IMR-90 (cell line): ENCODE results near the gene SIAH2. TPM values are rescaled to one million over a fixed set of nuclear protein-coding genes. Genes with fewer than 3 reads are reported as not detected.
A peak's percentile ranks its signal among the peaks of the same experiment; 100 is the strongest.

Experiments
- ATAC-seq: fragments of 200-7000 bp; cut with Tn5 transposase; 2 replicates; pipeline ENCODE4 v1.9.1; 2020; ENCODE audit warnings: low read depth, mild to moderate bottlenecking, moderate library complexity
- BruUV-seq: library from RNA; stranded (reverse); fragments of 400-500 nt; replicated peaks from 2 replicates; lab custom pipeline; 2021; lab: Mats Ljungman, UMichigan
- CTCF ChIA-PET: fragments of 300-600 bp; formaldehyde crosslinking; extraction: SDS; loops from one replicate; lab custom pipeline; 2021; ENCODE audit warnings: antibody characterized with exemption; lab: Yijun Ruan, JAX
- POLR2A ChIA-PET: fragments of 300-600 bp; sonication (Branson Sonifier 250); formaldehyde crosslinking; loops from one replicate; lab custom pipeline; 2022; ENCODE audit warnings: antibody characterized with exemption; ENCODE audit not compliant: unreplicated experiment; lab: Charles Lee
- DNase-seq: peaks from one replicate; pipeline ENCODE4 v3.0.0; 2013
- H2AFZ ChIP-seq: replicated peaks from 2 replicates; pipeline ENCODE3; 2013; ENCODE audit warnings: low read length, mild to moderate bottlenecking; ENCODE audit not compliant: poor library complexity
- H2AK5ac ChIP-seq: 2 replicates; pipeline ENCODE4 v1.6.1; 2013; ENCODE audit warnings: low read depth, low read length, inconsistent platforms
- H2AK9ac ChIP-seq: replicated peaks from 2 replicates; pipeline ENCODE3; 2013; ENCODE audit warnings: mild to moderate bottlenecking, low read depth, low read length, moderate library complexity; ENCODE audit not compliant: poor library complexity
- H2BK120ac ChIP-seq: 2 replicates; pipeline ENCODE4 v1.6.1; 2013; ENCODE audit warnings: low read depth, low read length, inconsistent platforms
- H2BK15ac ChIP-seq: 3 replicates; pipeline ENCODE4 v1.6.1; 2013; ENCODE audit warnings: low read depth, low read length, inconsistent platforms
- H2BK20ac ChIP-seq: 2 replicates; pipeline ENCODE4 v1.6.1; 2013; ENCODE audit warnings: low read depth, mild to moderate bottlenecking, inconsistent platforms, low read length, moderate library complexity
- H2BK5ac ChIP-seq: 2 replicates; pipeline ENCODE4 v1.6.1; 2013; ENCODE audit warnings: mild to moderate bottlenecking, low read depth, low read length, inconsistent platforms; ENCODE audit not compliant: poor library complexity, severe bottlenecking
- H3K14ac ChIP-seq: replicated peaks from 2 replicates; pipeline ENCODE4 v1.6.1; 2013; ENCODE audit warnings: low read depth, low read length, inconsistent platforms
- H3K18ac ChIP-seq: 2 replicates; pipeline ENCODE4 v1.6.1; 2013; ENCODE audit warnings: low read depth, low read length, control low read depth
- H3K23ac ChIP-seq: 2 replicates; pipeline ENCODE4 v1.6.1; 2013; ENCODE audit warnings: low read depth, low read length, inconsistent platforms
- H3K27ac ChIP-seq: 2 replicates; pipeline ENCODE4 v1.5.1; 2013; ENCODE audit warnings: mild to moderate bottlenecking, control low read depth, low read length; ENCODE audit not compliant: insufficient read depth
- H3K27me3 ChIP-seq: 2 replicates; pipeline ENCODE4 v1.6.1; 2013; ENCODE audit warnings: low read length; ENCODE audit not compliant: control insufficient read depth, insufficient read depth
- H3K36me3 ChIP-seq: 2 replicates; pipeline ENCODE4 v1.6.1; 2013; ENCODE audit warnings: low read length, mixed read lengths; ENCODE audit not compliant: control insufficient read depth, insufficient read depth
- H3K4ac ChIP-seq: 2 replicates; pipeline ENCODE4 v1.6.1; 2013; ENCODE audit warnings: low read depth, low read length, inconsistent platforms
- H3K4me1 ChIP-seq: 2 replicates; pipeline ENCODE4 v1.6.1; 2013; ENCODE audit warnings: low read length, mixed read lengths; ENCODE audit not compliant: control insufficient read depth, insufficient read depth
- H3K4me2 ChIP-seq: 2 replicates; pipeline ENCODE4 v1.6.1; 2013; ENCODE audit warnings: low read depth, mild to moderate bottlenecking, control low read depth, low read length, moderate library complexity
- H3K4me3 ChIP-seq: 2 replicates; pipeline ENCODE4 v1.5.1; 2013; ENCODE audit warnings: low read depth, mild to moderate bottlenecking, control low read depth, low read length, moderate library complexity; ENCODE audit not compliant: insufficient read depth
- H3K56ac ChIP-seq: 2 replicates; pipeline ENCODE4 v1.6.1; 2013; ENCODE audit warnings: low read length, inconsistent platforms; ENCODE audit not compliant: insufficient read depth; ENCODE audit errors: extremely low read depth
- H3K79me1 ChIP-seq, 2 experiments: 2 replicates each; pipeline ENCODE4 v1.6.1; 2013; ENCODE audit warnings: low read length in 2 of 2, inconsistent platforms in 1 of 2, low read depth in 1 of 2
- H3K9ac ChIP-seq: 2 replicates; pipeline ENCODE4 v1.6.1; 2013; ENCODE audit warnings: low read depth, low read length, control low read depth
- H3K9me1 ChIP-seq: 2 replicates; pipeline ENCODE4 v1.6.1; 2013; ENCODE audit warnings: low read length, inconsistent platforms; ENCODE audit not compliant: insufficient read depth
- H3K9me3 ChIP-seq: 2 replicates; pipeline ENCODE4 v1.6.1; 2013; ENCODE audit warnings: low read length; ENCODE audit not compliant: control insufficient read depth, insufficient read depth
- H4K20me1 ChIP-seq: 2 replicates; pipeline ENCODE4 v1.6.1; 2013; ENCODE audit warnings: low read length, inconsistent platforms; ENCODE audit not compliant: insufficient read depth
- H4K5ac ChIP-seq: 2 replicates; pipeline ENCODE4 v1.6.1; 2013; ENCODE audit warnings: mild to moderate bottlenecking, low read depth, low read length, control low read depth
- H4K8ac ChIP-seq, 2 experiments: 2 replicates each; pipeline ENCODE4 v1.6.1; 2013; ENCODE audit warnings: low read depth in 2 of 2, low read length in 2 of 2, control low read depth in 1 of 2, inconsistent platforms in 1 of 2
- H4K91ac ChIP-seq: 2 replicates; pipeline ENCODE4 v1.6.1; 2013; ENCODE audit warnings: low read depth, low read length, inconsistent platforms; ENCODE audit not compliant: insufficient read depth
- CEBPB ChIP-seq: IDR thresholded peaks from 2 replicates; pipeline ENCODE4 v1.6.1; 2012; ENCODE audit warnings: low read depth, low read length, improper control_type of control experiment
- MAFK ChIP-seq: IDR thresholded peaks from 2 replicates; pipeline ENCODE4 v1.6.1; 2012; ENCODE audit warnings: low read depth, low read length, improper control_type of control experiment
- MAZ ChIP-seq: IDR thresholded peaks from 2 replicates; pipeline ENCODE4 v1.6.1; 2012; ENCODE audit warnings: low read depth, mild to moderate bottlenecking, low read length, improper control_type of control experiment, moderate library complexity, borderline replicate concordance
- MXI1 ChIP-seq: IDR thresholded peaks from 2 replicates; pipeline ENCODE4 v1.6.1; 2012; ENCODE audit warnings: low read depth, mild to moderate bottlenecking, low read length, moderate library complexity, borderline replicate concordance
- NFE2L2 ChIP-seq: fragments of 150-350 bp; IDR thresholded peaks from 2 replicates; pipeline ENCODE4 v1.6.1; 2016; ENCODE audit warnings: low read depth, mild to moderate bottlenecking, low read length
- POLR2A ChIP-seq: IDR thresholded peaks from 2 replicates; pipeline ENCODE4 v1.6.1; 2012; ENCODE audit warnings: mild to moderate bottlenecking, low read depth, low read length
- RAD21 ChIP-seq: IDR thresholded peaks from 2 replicates; pipeline ENCODE4 v1.6.1; 2012; ENCODE audit warnings: low read length, improper control_type of control experiment
- WGBS, 2 experiments: methylation state at CpG; one replicate each; pipeline versions ENCODE4 v1.1.5 to v1.1.7; 2013; ENCODE audit warnings: missing lambda C conversion rate in 2 of 2; ENCODE audit not compliant: insufficient read length in 1 of 2; ENCODE audit errors: extremely low coverage in 2 of 2; 5-methylcytosine and 5-hydroxymethylcytosine counted together
- dilution Hi-C: fragments of 300-500 bp; cut with HindIII; formaldehyde crosslinking; loops from one replicate; pipeline ENCODE4 v1.14.3; 2018; ENCODE audit warnings: low sequenced_read_pairs; ENCODE audit not compliant: unreplicated experiment
- in situ Hi-C: fragments of 300-500 bp; cut with MboI; formaldehyde crosslinking; loops from 3 replicates; pipeline ENCODE4 v1.14.3; 2019; ENCODE audit warnings: low sequenced_read_pairs, inconsistent platforms, mixed read lengths
- intact Hi-C: fragments of 100-400 bp; cut with micrococcal nuclease; formaldehyde crosslinking; loops from 2 replicates; pipeline ENCODE4 v1.10.0; 2022
- polyA plus RNA-seq, 3 experiments: library from polyadenylated mRNA; depleted of rRNA; stranded (reverse); fragments of >200 nt; gene quantifications; 2 replicates each; pipeline ENCODE4 v1.2.3, GENCODE V29; 2012; ENCODE audit warnings: low replicate concordance in 1 of 3
- total RNA-seq: library from RNA; depleted of rRNA; stranded (reverse); fragments of >200 nt; gene quantifications from 2 replicates; pipeline ENCODE4 v1.2.3, GENCODE V29; 2012
- TF ChIP-seq, protein P1 (sequence below): conservative IDR thresholded peaks from 2 replicates; pipeline ENCODE4 v1.5.1; 2012; ENCODE audit warnings: mild to moderate bottlenecking, low read depth, low read length, improper control_type of control experiment

Gene SIAH2
- total and polyA plus RNA-seq, 2 of the 4 experiments (the other 2 are of a cell fraction): 24.7 to 61.8 TPM

DNA sequence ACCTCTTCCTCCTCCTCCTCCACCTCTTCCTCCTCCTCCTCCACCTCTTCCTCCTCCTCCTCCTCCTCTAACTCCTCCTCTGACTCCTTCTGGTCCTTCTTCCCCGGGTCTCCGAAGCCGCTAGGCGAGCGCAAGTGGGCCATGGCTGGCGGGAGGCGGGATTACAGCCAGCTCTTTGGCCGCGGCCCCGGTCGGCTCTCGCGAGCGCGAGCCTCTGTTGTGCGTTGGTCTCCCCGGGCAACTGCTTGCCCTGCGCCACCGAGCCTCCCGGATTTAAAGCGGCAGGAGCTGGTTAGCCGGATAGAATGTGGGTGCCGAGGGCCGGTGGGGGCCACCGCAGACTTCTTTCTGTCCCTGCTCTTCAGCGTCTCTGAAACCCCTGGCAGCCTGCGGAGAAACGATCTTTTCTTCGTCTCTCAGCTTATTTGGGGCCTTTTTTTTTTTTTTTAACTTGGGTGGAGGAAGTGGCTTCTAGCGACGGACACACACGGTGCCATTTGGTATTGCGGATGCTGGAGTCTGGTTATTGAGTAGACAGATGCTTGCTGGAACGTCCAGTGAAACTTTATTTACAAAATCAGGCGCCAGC is 59.1 kb downstream of the SIAH2 start, which contains the start of gene ERICH6:
Gene ERICH6 (minus strand): TSS at position 165 of the 589 bp plus-strand sequence. CDS start 22 bp downstream, at position 143.
- TF ChIP-seq POLR2A (peak; percentile 65), NFE2L2 (no peak), CEBPB (no peak), MAFK (no peak), MXI1 (no peak; the same call in 1 of the 2 replicates), RAD21 (no peak), MAZ (no peak)
- TF ChIP-seq, protein P1, sequence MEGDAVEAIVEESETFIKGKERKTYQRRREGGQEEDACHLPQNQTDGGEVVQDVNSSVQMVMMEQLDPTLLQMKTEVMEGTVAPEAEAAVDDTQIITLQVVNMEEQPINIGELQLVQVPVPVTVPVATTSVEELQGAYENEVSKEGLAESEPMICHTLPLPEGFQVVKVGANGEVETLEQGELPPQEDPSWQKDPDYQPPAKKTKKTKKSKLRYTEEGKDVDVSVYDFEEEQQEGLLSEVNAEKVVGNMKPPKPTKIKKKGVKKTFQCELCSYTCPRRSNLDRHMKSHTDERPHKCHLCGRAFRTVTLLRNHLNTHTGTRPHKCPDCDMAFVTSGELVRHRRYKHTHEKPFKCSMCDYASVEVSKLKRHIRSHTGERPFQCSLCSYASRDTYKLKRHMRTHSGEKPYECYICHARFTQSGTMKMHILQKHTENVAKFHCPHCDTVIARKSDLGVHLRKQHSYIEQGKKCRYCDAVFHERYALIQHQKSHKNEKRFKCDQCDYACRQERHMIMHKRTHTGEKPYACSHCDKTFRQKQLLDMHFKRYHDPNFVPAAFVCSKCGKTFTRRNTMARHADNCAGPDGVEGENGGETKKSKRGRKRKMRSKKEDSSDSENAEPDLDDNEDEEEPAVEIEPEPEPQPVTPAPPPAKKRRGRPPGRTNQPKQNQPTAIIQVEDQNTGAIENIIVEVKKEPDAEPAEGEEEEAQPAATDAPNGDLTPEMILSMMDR: 0 out of 2 replicates have a peak, but pooled peaks have one; percentile 3
- Histone ChIP-seq H3K4ac (peak within 1 kb of the TSS; percentile 96), H3K9me3 (no peaks in the 10 kb centered on the region), H4K20me1 (no peaks in the 10 kb centered on the region), H3K18ac (peak within 1 kb of the TSS; percentile 65), H3K56ac (peak within 1 kb of the TSS; percentile 66; the same call in 1 of the 2 replicates), H3K23ac (peak within 1 kb of the TSS; percentile 93), H3K4me3 (peak within 1 kb of the TSS; percentile 91), H4K91ac (peak within 1 kb of the TSS; percentile 92), H3K27ac (peak within 1 kb of the TSS; percentile 57), H3K36me3 (no peaks in the 10 kb centered on the region), H2AK5ac (peak within 1 kb of the TSS; percentile 74; the same call in 1 of the 2 replicates), H3K4me1 (peaks cover 2% of the 10 kb centered on the region; the same call in 1 of the 2 replicates), H2AK9ac (peak within 1 kb of the TSS; percentile 91), H4K8ac (peak within 1 kb of the TSS; percentile 98 to 99), H3K27me3 (no peaks in the 10 kb centered on the region), H2BK120ac (peak within 1 kb of the TSS; percentile 80), H2BK15ac (peak within 1 kb of the TSS; percentile 66; the same call in 2 of the 3 replicates), H2BK20ac (peak within 1 kb of the TSS; percentile 75; the same call in 1 of the 2 replicates), H3K14ac (peak within 1 kb of the TSS; percentile 98), H4K5ac (peak within 1 kb of the TSS; percentile 92), H2AFZ (peak within 1 kb of the TSS; percentile 100), H3K79me1 (peaks cover 0 to 6% of the 10 kb centered on the region in 2 experiments; a peak in 1 of 4 replicates), H3K4me2 (peak within 1 kb of the TSS; percentile 87), H3K9ac (peak within 1 kb of the TSS; percentile 85), H2BK5ac (peak within 1 kb of the TSS; percentile 57), H3K9me1 (peaks cover 5% of the 10 kb centered on the region; the same call in 1 of the 2 replicates)
- CTCF ChIA-PET: interaction anchor here (0.6 to 1.8 kb wide), 3 partner anchors 17 to 127 kb away, joined by 3 to 5 read pairs (median 5); no protein-coding TSS in a partner anchor
- POLR2A ChIA-PET: interaction anchor here (0.6 to 0.7 kb wide), 3 partner anchors 71 to 175 kb away, joined by 3 to 6 read pairs (median 4); no protein-coding TSS in a partner anchor
- no TSS peak for BruUV-seq
- peak; percentile 99 for ATAC-seq
- DNase-seq: peak; percentile 85
- in situ Hi-C loops (no loop called here), intact Hi-C loops (loop anchor here (5.0 kb wide), 1 partner anchor 102 kb away; the partner anchor contains the start of gene SELENOT), dilution Hi-C loops (no loop called here)
- WGBS, 2 experiments: 0% methylated on average over 13 of the region's 35 CpGs; no CpG with 5 or more reads in 1 of the 2 experiments
